Measurements from ENCODE around the gene MEIS1. TPM values are rescaled to one million over a fixed set of nuclear protein-coding genes. Genes with fewer than 3 reads are reported as not detected.
A peak's percentile ranks its signal among the peaks of the same experiment; 100 is the strongest.
"Not testable (repeated sequence)": the region's sequence is repeated elsewhere in the genome, so short reads cannot be mapped to it uniquely, and the experiment has no call there.

MEIS1 gene
- total RNA-seq, 1 experiment from 2014 or later, result 89.4 TPM

GRCh38 chr2:66478299-66478698 is 43.4 kb downstream of the MEIS1 start:
- CTCF ChIA-PET, result no interaction called here
- BruUV-seq (replicated peaks), result no TSS peak
- Histone ChIP-seq H3K27ac (ENCODE audit: low read depth, low read length, poor library complexity, severe bottlenecking) (peak overlapping the region; percentile 66), H3K9me3 (ENCODE audit: low read depth, low read length, poor library complexity, severe bottlenecking) (no peaks in the 10 kb centered on the region), H3K4me1 (ENCODE audit: insufficient read depth, low read length, poor library complexity, severe bottlenecking) (peaks cover 56% of the 10 kb centered on the region), H3K4me3 (ENCODE audit: low read depth, low read length, poor library complexity, severe bottlenecking) (no peak overlapping the region), H3K36me3 (ENCODE audit: insufficient read depth, low read length, poor library complexity, severe bottlenecking) (peaks cover 71% of the 10 kb centered on the region), H3K27me3 (replicated peaks; ENCODE audit: insufficient read depth, low read depth, low read length, poor library complexity) (no peaks in the 10 kb centered on the region)
- DNase-seq (ENCODE audit: low spot score), result no peak
- TF ChIP-seq EZH2 (IDR thresholded peaks at IDR 0.05; ENCODE audit: borderline replicate concordance, low read depth, low read length, poor library complexity, severe bottlenecking), result no peak
- TF ChIP-seq CTCF (conservative IDR thresholded peaks at IDR 0.05; ENCODE audit: low read depth, low read length), result no peak
- intact Hi-C loops (cut with micrococcal nuclease; ENCODE audit: unreplicated experiment), result no loop called here
- POLR2A ChIA-PET (ENCODE audit: low non-redundant PET), result no interaction called here

- Histone ChIP-seq H3K4me1 (ENCODE audit: insufficient read depth, low read length, poor library complexity, severe bottlenecking) (peaks cover 56% of the 10 kb centered on the region), H3K4me3 (ENCODE audit: low read depth, low read length, poor library complexity, severe bottlenecking) (no peak overlapping the region), H3K27me3 (replicated peaks; ENCODE audit: insufficient read depth, low read depth, low read length, poor library complexity) (no peaks in the 10 kb centered on the region), H3K9me3 (ENCODE audit: low read depth, low read length, poor library complexity, severe bottlenecking) (no peaks in the 10 kb centered on the region), H3K27ac (ENCODE audit: low read depth, low read length, poor library complexity, severe bottlenecking) (peak overlapping the region; percentile 66), H3K36me3 (ENCODE audit: insufficient read depth, low read length, poor library complexity, severe bottlenecking) (peaks cover 76% of the 10 kb centered on the region)
- CTCF ChIA-PET, result no interaction called here
- no peak for TF ChIP-seq EZH2 (IDR thresholded peaks at IDR 0.05; ENCODE audit: borderline replicate concordance, low read depth, low read length, poor library complexity, severe bottlenecking)
- TF ChIP-seq CTCF (conservative IDR thresholded peaks at IDR 0.05; ENCODE audit: low read depth, low read length), result no peak
- DNase-seq (ENCODE audit: low spot score), result no peak
- POLR2A ChIA-PET (ENCODE audit: low non-redundant PET), result no interaction called here
- no TSS peak for BruUV-seq (replicated peaks)
- intact Hi-C loops (cut with micrococcal nuclease; ENCODE audit: unreplicated experiment), result no loop called here
Observed at GRCh38 chr2:66478731-66479316, 43.9 kb downstream of the MEIS1 start.

GRCh38 chr2:66481100-66481549 is 46.2 kb downstream of the MEIS1 start:
- peak; percentile 74 for DNase-seq (ENCODE audit: low spot score)
- ChIA-PET CTCF (no interaction called here), POLR2A (ENCODE audit: low non-redundant PET) (no interaction called here)
- Histone ChIP-seq H3K27me3 (replicated peaks; ENCODE audit: insufficient read depth, low read depth, low read length, poor library complexity) (no peaks in the 10 kb centered on the region), H3K4me3 (ENCODE audit: low read depth, low read length, poor library complexity, severe bottlenecking) (no peak overlapping the region), H3K36me3 (ENCODE audit: insufficient read depth, low read length, poor library complexity, severe bottlenecking) (peaks cover 67% of the 10 kb centered on the region), H3K9me3 (ENCODE audit: low read depth, low read length, poor library complexity, severe bottlenecking) (peaks cover 4% of the 10 kb centered on the region), H3K4me1 (ENCODE audit: insufficient read depth, low read length, poor library complexity, severe bottlenecking) (peaks cover 56% of the 10 kb centered on the region), H3K27ac (ENCODE audit: low read depth, low read length, poor library complexity, severe bottlenecking) (peak overlapping the region; percentile 69)
- no TSS peak for BruUV-seq (replicated peaks)
- intact Hi-C loops (cut with micrococcal nuclease; ENCODE audit: unreplicated experiment), result no loop called here
- TF ChIP-seq CTCF (conservative IDR thresholded peaks at IDR 0.05; ENCODE audit: low read depth, low read length), result no peak
- no peak for TF ChIP-seq EZH2 (IDR thresholded peaks at IDR 0.05; ENCODE audit: borderline replicate concordance, low read depth, low read length, poor library complexity, severe bottlenecking)

GRCh38 chr2:66485252-66485651 is 50.3 kb downstream of the MEIS1 start:
- POLR2A ChIA-PET (ENCODE audit: low non-redundant PET); H3K4me3 ChIP-seq (ENCODE audit: low read depth, low read length, poor library complexity, severe bottlenecking); H3K27ac ChIP-seq (ENCODE audit: low read depth, low read length, poor library complexity, severe bottlenecking); DNase-seq (ENCODE audit: low spot score); BruUV-seq (replicated peaks); intact Hi-C loops (cut with micrococcal nuclease; ENCODE audit: unreplicated experiment); H3K27me3 ChIP-seq (replicated peaks; ENCODE audit: insufficient read depth, low read depth, low read length, poor library complexity); CTCF ChIA-PET; H3K9me3 ChIP-seq (ENCODE audit: low read depth, low read length, poor library complexity, severe bottlenecking): not testable (repeated sequence)
- peaks cover 25% of the 10 kb centered on the region for H3K4me1 ChIP-seq (ENCODE audit: insufficient read depth, low read length, poor library complexity, severe bottlenecking)
- H3K36me3 ChIP-seq (ENCODE audit: insufficient read depth, low read length, poor library complexity, severe bottlenecking), result peaks cover 74% of the 10 kb centered on the region
